IMR-90 (cell line): ENCODE data around the gene CBFA2T3. TPM values are rescaled to one million over a fixed set of nuclear protein-coding genes. Genes with fewer than 3 reads are reported as not detected.

Experiments
- ATAC-seq: fragments of 200-7000 bp; cut with Tn5 transposase; 2 replicates; pipeline ENCODE4 v1.9.1; 2020; ENCODE audit warnings: low read depth, mild to moderate bottlenecking, moderate library complexity
- BruUV-seq: library from RNA; stranded (reverse); fragments of 400-500 nt; replicated peaks from 2 replicates; lab custom pipeline; 2021; lab: Mats Ljungman, UMichigan
- CTCF ChIA-PET: fragments of 300-600 bp; formaldehyde crosslinking; extraction: SDS; loops from one replicate; lab custom pipeline; 2021; ENCODE audit warnings: antibody characterized with exemption; lab: Yijun Ruan, JAX
- POLR2A ChIA-PET: fragments of 300-600 bp; sonication (Branson Sonifier 250); formaldehyde crosslinking; loops from one replicate; lab custom pipeline; 2022; ENCODE audit warnings: antibody characterized with exemption; ENCODE audit not compliant: unreplicated experiment; lab: Charles Lee
- DNase-seq: peaks from one replicate; pipeline ENCODE4 v3.0.0; 2013
- H2AFZ ChIP-seq: replicated peaks from 2 replicates; pipeline ENCODE3; 2013; ENCODE audit warnings: low read length, mild to moderate bottlenecking; ENCODE audit not compliant: poor library complexity
- H2AK5ac ChIP-seq: 2 replicates; pipeline ENCODE4 v1.6.1; 2013; ENCODE audit warnings: low read depth, low read length, inconsistent platforms
- H2AK9ac ChIP-seq: replicated peaks from 2 replicates; pipeline ENCODE3; 2013; ENCODE audit warnings: mild to moderate bottlenecking, low read depth, low read length, moderate library complexity; ENCODE audit not compliant: poor library complexity
- H2BK120ac ChIP-seq: 2 replicates; pipeline ENCODE4 v1.6.1; 2013; ENCODE audit warnings: low read depth, low read length, inconsistent platforms
- H2BK15ac ChIP-seq: 3 replicates; pipeline ENCODE4 v1.6.1; 2013; ENCODE audit warnings: low read depth, low read length, inconsistent platforms
- H2BK20ac ChIP-seq: 2 replicates; pipeline ENCODE4 v1.6.1; 2013; ENCODE audit warnings: low read depth, mild to moderate bottlenecking, inconsistent platforms, low read length, moderate library complexity
- H2BK5ac ChIP-seq: 2 replicates; pipeline ENCODE4 v1.6.1; 2013; ENCODE audit warnings: mild to moderate bottlenecking, low read depth, low read length, inconsistent platforms; ENCODE audit not compliant: poor library complexity, severe bottlenecking
- H3K14ac ChIP-seq: replicated peaks from 2 replicates; pipeline ENCODE4 v1.6.1; 2013; ENCODE audit warnings: low read depth, low read length, inconsistent platforms
- H3K18ac ChIP-seq: 2 replicates; pipeline ENCODE4 v1.6.1; 2013; ENCODE audit warnings: low read depth, low read length, control low read depth
- H3K23ac ChIP-seq: 2 replicates; pipeline ENCODE4 v1.6.1; 2013; ENCODE audit warnings: low read depth, low read length, inconsistent platforms
- H3K27ac ChIP-seq: 2 replicates; pipeline ENCODE4 v1.5.1; 2013; ENCODE audit warnings: mild to moderate bottlenecking, control low read depth, low read length; ENCODE audit not compliant: insufficient read depth
- H3K27me3 ChIP-seq: 2 replicates; pipeline ENCODE4 v1.6.1; 2013; ENCODE audit warnings: low read length; ENCODE audit not compliant: control insufficient read depth, insufficient read depth
- H3K36me3 ChIP-seq: 2 replicates; pipeline ENCODE4 v1.6.1; 2013; ENCODE audit warnings: low read length, mixed read lengths; ENCODE audit not compliant: control insufficient read depth, insufficient read depth
- H3K4ac ChIP-seq: 2 replicates; pipeline ENCODE4 v1.6.1; 2013; ENCODE audit warnings: low read depth, low read length, inconsistent platforms
- H3K4me1 ChIP-seq: 2 replicates; pipeline ENCODE4 v1.6.1; 2013; ENCODE audit warnings: low read length, mixed read lengths; ENCODE audit not compliant: control insufficient read depth, insufficient read depth
- H3K4me2 ChIP-seq: 2 replicates; pipeline ENCODE4 v1.6.1; 2013; ENCODE audit warnings: low read depth, mild to moderate bottlenecking, control low read depth, low read length, moderate library complexity
- H3K4me3 ChIP-seq: 2 replicates; pipeline ENCODE4 v1.5.1; 2013; ENCODE audit warnings: low read depth, mild to moderate bottlenecking, control low read depth, low read length, moderate library complexity; ENCODE audit not compliant: insufficient read depth
- H3K56ac ChIP-seq: 2 replicates; pipeline ENCODE4 v1.6.1; 2013; ENCODE audit warnings: low read length, inconsistent platforms; ENCODE audit not compliant: insufficient read depth; ENCODE audit errors: extremely low read depth
- H3K79me1 ChIP-seq, 2 experiments: 2 replicates each; pipeline ENCODE4 v1.6.1; 2013; ENCODE audit warnings: low read length in 2 of 2, inconsistent platforms in 1 of 2, low read depth in 1 of 2
- H3K9ac ChIP-seq: 2 replicates; pipeline ENCODE4 v1.6.1; 2013; ENCODE audit warnings: low read depth, low read length, control low read depth
- H3K9me1 ChIP-seq: 2 replicates; pipeline ENCODE4 v1.6.1; 2013; ENCODE audit warnings: low read length, inconsistent platforms; ENCODE audit not compliant: insufficient read depth
- H3K9me3 ChIP-seq: 2 replicates; pipeline ENCODE4 v1.6.1; 2013; ENCODE audit warnings: low read length; ENCODE audit not compliant: control insufficient read depth, insufficient read depth
- H4K20me1 ChIP-seq: 2 replicates; pipeline ENCODE4 v1.6.1; 2013; ENCODE audit warnings: low read length, inconsistent platforms; ENCODE audit not compliant: insufficient read depth
- H4K5ac ChIP-seq: 2 replicates; pipeline ENCODE4 v1.6.1; 2013; ENCODE audit warnings: mild to moderate bottlenecking, low read depth, low read length, control low read depth
- H4K8ac ChIP-seq, 2 experiments: 2 replicates each; pipeline ENCODE4 v1.6.1; 2013; ENCODE audit warnings: low read depth in 2 of 2, low read length in 2 of 2, control low read depth in 1 of 2, inconsistent platforms in 1 of 2
- H4K91ac ChIP-seq: 2 replicates; pipeline ENCODE4 v1.6.1; 2013; ENCODE audit warnings: low read depth, low read length, inconsistent platforms; ENCODE audit not compliant: insufficient read depth
- CEBPB ChIP-seq: IDR thresholded peaks from 2 replicates; pipeline ENCODE4 v1.6.1; 2012; ENCODE audit warnings: low read depth, low read length, improper control_type of control experiment
- CHD1 ChIP-seq: IDR thresholded peaks from 2 replicates; pipeline ENCODE4 v1.6.1; 2012; ENCODE audit warnings: low read depth, low read length, improper control_type of control experiment
- MAFK ChIP-seq: IDR thresholded peaks from 2 replicates; pipeline ENCODE4 v1.6.1; 2012; ENCODE audit warnings: low read depth, low read length, improper control_type of control experiment
- MXI1 ChIP-seq: IDR thresholded peaks from 2 replicates; pipeline ENCODE4 v1.6.1; 2012; ENCODE audit warnings: low read depth, mild to moderate bottlenecking, low read length, moderate library complexity, borderline replicate concordance
- SMC3 ChIP-seq: fragments of 150-350 bp; IDR thresholded peaks from 2 replicates; pipeline ENCODE4 v1.6.1; 2016; ENCODE audit warnings: low read depth, mild to moderate bottlenecking, antibody characterized with exemption, low read length, moderate library complexity
- WGBS, 2 experiments: methylation state at CpG; one replicate each; pipeline versions ENCODE4 v1.1.5 to v1.1.7; 2013; ENCODE audit warnings: missing lambda C conversion rate in 2 of 2; ENCODE audit not compliant: insufficient read length in 1 of 2; ENCODE audit errors: extremely low coverage in 2 of 2; 5-methylcytosine and 5-hydroxymethylcytosine counted together
- dilution Hi-C: fragments of 300-500 bp; cut with HindIII; formaldehyde crosslinking; loops from one replicate; pipeline ENCODE4 v1.14.3; 2018; ENCODE audit warnings: low sequenced_read_pairs; ENCODE audit not compliant: unreplicated experiment
- in situ Hi-C: fragments of 300-500 bp; cut with MboI; formaldehyde crosslinking; loops from 3 replicates; pipeline ENCODE4 v1.14.3; 2019; ENCODE audit warnings: low sequenced_read_pairs, inconsistent platforms, mixed read lengths
- intact Hi-C: fragments of 100-400 bp; cut with micrococcal nuclease; formaldehyde crosslinking; loops from 2 replicates; pipeline ENCODE4 v1.10.0; 2022
- polyA plus RNA-seq, 3 experiments: library from polyadenylated mRNA; depleted of rRNA; stranded (reverse); fragments of >200 nt; gene quantifications; 2 replicates each; pipeline ENCODE4 v1.2.3, GENCODE V29; 2012; ENCODE audit warnings: low replicate concordance in 1 of 3
- total RNA-seq: library from RNA; depleted of rRNA; stranded (reverse); fragments of >200 nt; gene quantifications from 2 replicates; pipeline ENCODE4 v1.2.3, GENCODE V29; 2012

CBFA2T3 gene
- total and polyA plus RNA-seq, 2 of the 4 experiments (the other 2 are of a cell fraction), result not detected

GRCh38 chr16:88939972-88940861 lies 36.8 kb downstream of the CBFA2T3 start:
- H3K36me3 ChIP-seq, result no peaks in the 10 kb centered on the region
- H3K9ac ChIP-seq, result no peak overlapping the region
- in situ Hi-C loops, result loop anchor here (10.0 kb wide), 1 partner anchor 275 kb away; the partner anchor contains the start of gene ZNF778
- H2BK120ac ChIP-seq, result no peak overlapping the region
- H3K4me2 ChIP-seq, result no peak overlapping the region; the same call in 1 of the 2 replicates
- no peak overlapping the region for H4K91ac ChIP-seq
- no peak overlapping the region for H3K56ac ChIP-seq
- no peaks in the 10 kb centered on the region for H3K9me3 ChIP-seq
- H3K18ac ChIP-seq, result no peak overlapping the region
- DNase-seq, result no peak
- H2AFZ ChIP-seq, result no peak overlapping the region
- H3K79me1 ChIP-seq, result no peaks in the 10 kb centered on the region
- WGBS, 2 experiments, result 5% methylated on average over 31 of the region's 73 CpGs; no CpG with 5 or more reads in 1 of the 2 experiments
- no peak for TF ChIP-seq CEBPB
- TF ChIP-seq MXI1, result no peak
- TF ChIP-seq CHD1, result no peak
- TF ChIP-seq SMC3, result no peak
- TF ChIP-seq MAFK, result no peak
- no peak overlapping the region for H2BK5ac ChIP-seq
- H4K5ac ChIP-seq, result no peak overlapping the region
- no peak for ATAC-seq
- POLR2A ChIA-PET, result no interaction called here
- no peak overlapping the region for H2AK5ac ChIP-seq
- H3K4me3 ChIP-seq, result no peak overlapping the region
- intact Hi-C loops, result no loop called here
- H3K4ac ChIP-seq, result no peak overlapping the region
- no peaks in the 10 kb centered on the region for H3K4me1 ChIP-seq
- no peak overlapping the region for H2BK20ac ChIP-seq
- no peak overlapping the region for H3K14ac ChIP-seq
- BruUV-seq, result no TSS peak
- dilution Hi-C loops, result no loop called here
- CTCF ChIA-PET, result no interaction called here
- no peak overlapping the region for H3K27ac ChIP-seq
- H2BK15ac ChIP-seq, result no peak overlapping the region
- no peaks in the 10 kb centered on the region for H3K9me1 ChIP-seq
- H3K27me3 ChIP-seq, result peaks cover 79% of the 10 kb centered on the region
- H4K20me1 ChIP-seq, result no peaks in the 10 kb centered on the region
- H3K23ac ChIP-seq, result no peak overlapping the region
- H2AK9ac ChIP-seq, result no peak overlapping the region
- no peak overlapping the region for H4K8ac ChIP-seq
